HEK293T (cell line): Measurements from ENCODE around the gene ATF6B.

ENCODE experiments used
- ARNT ChIP-seq: fragments of 450-650 bp; IDR thresholded peaks from 2 replicates; pipeline ENCODE4 v1.6.1; 2017; ENCODE audit warnings: mild to moderate bottlenecking
- BHLHE40 ChIP-seq: fragments of 450-650 bp; IDR thresholded peaks from 2 replicates; pipeline ENCODE4 v1.6.1; 2016; ENCODE audit warnings: mild to moderate bottlenecking, moderate library complexity, borderline replicate concordance
- ELF4 ChIP-seq: fragments of 450-650 bp; IDR thresholded peaks from 2 replicates; pipeline ENCODE4 v1.6.1; 2017; ENCODE audit warnings: antibody characterized with exemption
- FOXA1 ChIP-seq: fragments of 450-650 bp; IDR thresholded peaks from 2 replicates; pipeline ENCODE4 v1.6.1; 2016; ENCODE audit warnings: mild to moderate bottlenecking
- FOXK2 ChIP-seq: fragments of 450-650 bp; IDR thresholded peaks from 2 replicates; pipeline ENCODE4 v1.6.1; 2016; ENCODE audit warnings: mild to moderate bottlenecking
- FOXM1 ChIP-seq: fragments of 450-650 bp; IDR thresholded peaks from 2 replicates; pipeline ENCODE4 v1.6.1; 2017; ENCODE audit warnings: mild to moderate bottlenecking, borderline replicate concordance
- HDGF ChIP-seq: fragments of 450-650 bp; IDR thresholded peaks from 2 replicates; pipeline ENCODE4 v1.6.1; 2017; ENCODE audit warnings: antibody characterized with exemption, borderline replicate concordance
- LEF1 ChIP-seq: fragments of 450-650 bp; IDR thresholded peaks from 2 replicates; pipeline ENCODE4 v1.6.1; 2017; ENCODE audit warnings: mild to moderate bottlenecking, borderline replicate concordance
- NFRKB ChIP-seq: fragments of 450-650 bp; IDR thresholded peaks from 2 replicates; pipeline ENCODE4 v1.6.1; 2016; ENCODE audit warnings: mild to moderate bottlenecking, moderate library complexity
- PKNOX1 ChIP-seq: fragments of 450-650 bp; IDR thresholded peaks from 2 replicates; pipeline ENCODE4 v1.6.1; 2016
- SP1 ChIP-seq: fragments of 450-650 bp; IDR thresholded peaks from 2 replicates; pipeline ENCODE4 v1.6.1; 2017
- TARDBP ChIP-seq: fragments of 450-650 bp; IDR thresholded peaks from 2 replicates; pipeline ENCODE4 v1.6.1; 2016

DNA sequence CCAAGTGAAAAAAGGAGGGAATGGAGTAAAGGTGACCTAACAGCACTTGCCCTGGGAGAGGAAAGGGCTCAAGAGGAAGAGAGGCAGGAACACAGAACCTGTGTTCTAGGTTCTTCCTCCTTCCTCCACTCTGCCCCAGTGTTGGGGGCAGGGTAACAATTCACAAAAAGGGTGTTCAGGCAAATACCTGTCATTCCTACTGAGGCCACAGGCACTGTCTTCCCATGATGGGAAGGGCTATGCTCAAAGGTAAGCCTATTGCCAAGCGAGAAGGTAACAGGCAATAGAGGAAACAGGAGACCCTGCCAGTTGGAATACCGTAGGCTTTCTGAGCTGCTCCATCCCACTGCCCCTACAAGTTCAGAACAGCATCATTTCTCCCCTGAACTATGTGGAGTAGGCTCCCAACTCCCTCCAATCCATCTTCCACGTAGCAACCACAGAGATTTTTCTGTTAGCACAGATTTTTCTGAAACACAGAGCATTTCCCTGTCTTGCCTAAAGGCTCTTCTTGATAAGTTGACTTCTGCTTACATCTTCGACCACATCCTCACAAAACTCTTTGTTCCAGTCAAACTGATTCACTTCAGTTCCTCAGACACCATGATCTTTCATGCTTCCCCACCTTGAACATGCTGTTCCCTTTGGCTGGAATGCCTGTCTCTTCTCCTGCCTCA, 45.1 kb upstream of the ATF6B start:
- TF ChIP-seq TARDBP: no peak
- TF ChIP-seq FOXA1: no peak
- no peak for TF ChIP-seq NFRKB
- no peak for TF ChIP-seq BHLHE40
- no peak for TF ChIP-seq FOXM1
- no peak for TF ChIP-seq HDGF
- TF ChIP-seq FOXK2: no peak
- no peak for TF ChIP-seq PKNOX1
- no peak for TF ChIP-seq SP1
- no peak for TF ChIP-seq LEF1
- no peak for TF ChIP-seq ELF4
- TF ChIP-seq ARNT: no peak
